SH-SY5Y (cell line): ENCODE measurements around the gene COTL1.

Experiments used
- GATA2 ChIP-seq: IDR thresholded peaks from 2 replicates; pipeline ENCODE4 v1.6.1; 2011; ENCODE audit warnings: mild to moderate bottlenecking, low read depth, low read length
- GATA3 ChIP-seq: IDR thresholded peaks from 2 replicates; pipeline ENCODE4 v1.6.1; 2011; ENCODE audit warnings: low read depth, mild to moderate bottlenecking, low read length, moderate library complexity

DNA sequence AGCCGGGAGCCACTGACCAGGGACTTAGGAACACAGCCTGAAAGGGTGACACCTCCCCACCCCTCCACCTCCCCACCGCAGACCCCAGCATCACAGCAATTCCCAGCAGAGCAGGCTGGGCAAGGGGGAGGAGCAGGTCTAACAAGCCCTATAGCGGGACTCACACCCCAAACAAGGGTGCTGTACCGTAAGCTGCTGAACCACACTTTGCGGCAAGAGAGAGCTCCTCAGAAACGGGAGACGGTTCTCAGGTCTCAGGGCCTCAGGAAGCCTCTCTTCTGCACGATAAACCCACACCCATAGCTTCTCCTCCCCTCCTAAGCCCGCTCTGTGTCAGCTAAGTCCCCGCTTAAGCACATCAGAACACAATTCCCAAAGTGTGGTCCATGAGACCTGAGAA is 11.7 kb upstream of the COTL1 start:
- TF ChIP-seq GATA3: no peak
- no peak for TF ChIP-seq GATA2
